HepG2 (cell line): ENCODE results near the gene WNK2. TPM values are rescaled to one million over a fixed set of nuclear protein-coding genes. Genes with fewer than 3 reads are reported as not detected.

Experiments
- BRCA1 ChIP-seq: sonication (generic); formaldehyde crosslinking; IDR thresholded peaks from 2 replicates; pipeline ENCODE4 v1.4.0; 2020; ENCODE audit warnings: missing genetic modification reagents
- FOXP1 ChIP-seq, 2 experiments: fragments of 450-650 bp in 1 of 2; IDR thresholded peaks; 2 replicates each; pipeline ENCODE4 v1.6.1; 2017 to 2018; ENCODE audit warnings: antibody characterized with exemption in 1 of 2
- GABPB1 ChIP-seq: IDR thresholded peaks from 2 replicates; pipeline ENCODE4 v1.6.1; 2016; ENCODE audit warnings: mild to moderate bottlenecking, missing genetic modification reagents, moderate library complexity, missing compliant biosample characterization
- KDM4B ChIP-seq: sonication (generic); formaldehyde crosslinking; IDR thresholded peaks from 2 replicates; pipeline ENCODE4 v1.4.0; 2020; ENCODE audit warnings: missing genetic modification reagents
- POGZ ChIP-seq: sonication (generic); formaldehyde crosslinking; IDR thresholded peaks from 2 replicates; pipeline ENCODE4 v1.4.0; 2020; ENCODE audit warnings: mild to moderate bottlenecking, missing genetic modification reagents
- RBAK ChIP-seq: sonication (generic); formaldehyde crosslinking; IDR thresholded peaks from 2 replicates; pipeline ENCODE4 v1.5.1; 2020; ENCODE audit warnings: mild to moderate bottlenecking, missing genetic modification reagents
- REST ChIP-seq, 2 experiments: IDR thresholded peaks; 2 replicates each; pipeline ENCODE4 v1.6.1; 2011 to 2012; ENCODE audit warnings: low read length in 2 of 2, borderline replicate concordance in 1 of 2, low read depth in 1 of 2, mild to moderate bottlenecking in 1 of 2, moderate library complexity in 1 of 2
- RNF219 ChIP-seq: sonication (generic); formaldehyde crosslinking; IDR thresholded peaks from 2 replicates; pipeline ENCODE4 v1.5.0; 2020; ENCODE audit warnings: mild to moderate bottlenecking, missing genetic modification reagents
- SMC3 ChIP-seq: IDR thresholded peaks from 2 replicates; pipeline ENCODE4 v1.6.1; 2011; ENCODE audit warnings: low read length, improper control_type of control experiment
- TFDP1 ChIP-seq: IDR thresholded peaks from 2 replicates; pipeline ENCODE4 v1.6.1; 2016; ENCODE audit warnings: missing compliant biosample characterization, missing genetic modification reagents, borderline replicate concordance
- TRIM22 ChIP-seq: fragments of 450-650 bp; IDR thresholded peaks from 2 replicates; pipeline ENCODE4 v1.6.1; 2017
- ZBTB2 ChIP-seq: sonication (generic); formaldehyde crosslinking; IDR thresholded peaks from 2 replicates; pipeline ENCODE4 v1.8.0; 2022; ENCODE audit warnings: low read depth, missing genetic modification reagents
- ZBTB7A ChIP-seq: sonication (generic); formaldehyde crosslinking; IDR thresholded peaks from 2 replicates; pipeline ENCODE4 v1.8.0; 2022; ENCODE audit warnings: mild to moderate bottlenecking, missing genetic modification reagents
- ZNF619 ChIP-seq: sonication (generic); formaldehyde crosslinking; IDR thresholded peaks from 2 replicates; pipeline ENCODE4 v1.4.0; 2020; ENCODE audit warnings: mild to moderate bottlenecking, missing genetic modification reagents
- ZNF644 ChIP-seq: IDR thresholded peaks from 2 replicates; pipeline ENCODE4 v1.6.1; 2016; ENCODE audit warnings: low read depth
- ZNF703 ChIP-seq: sonication (generic); formaldehyde crosslinking; IDR thresholded peaks from 2 replicates; pipeline ENCODE4 v1.5.1; 2020; ENCODE audit warnings: missing genetic modification reagents, mild to moderate bottlenecking, moderate library complexity, borderline replicate concordance
- ZNF788 ChIP-seq: sonication (generic); formaldehyde crosslinking; IDR thresholded peaks from 2 replicates; pipeline ENCODE4 v1.5.0; 2020; ENCODE audit warnings: mild to moderate bottlenecking, missing genetic modification reagents, borderline replicate concordance
- polyA plus RNA-seq, 8 experiments: library from polyadenylated mRNA; depleted of rRNA in 3 of 8; stranded (reverse) in 7 of 8; unstranded in 1 of 8; fragments of >200 nt; fragmentation: Illumina TruSeq in 4 of 8; extraction: Trizol in 4 of 8; gene quantifications; 2 replicates each; pipeline versions ENCODE4 v1.2.1 to v1.2.3, GENCODE V29; 2011 to 2016; ENCODE audit warnings: low read depth in 4 of 8, missing spikeins in 1 of 8, mixed read lengths in 1 of 8; ENCODE audit not compliant: insufficient read depth in 1 of 8
- total RNA-seq, 5 experiments: library from RNA; depleted of rRNA; stranded (reverse); fragments of >200 nt; fragmentation: Illumina TruSeq; extraction: Trizol; gene quantifications; 2 replicates each; pipeline ENCODE4 v1.2.3, GENCODE V29; 2016; ENCODE audit warnings: low read depth in 1 of 5
- TF ChIP-seq, protein P1 (sequence below): sonication (generic); formaldehyde crosslinking; IDR thresholded peaks from 2 replicates; pipeline ENCODE4 v1.5.0; 2020; ENCODE audit warnings: mild to moderate bottlenecking, low read depth, missing genetic modification reagents, borderline replicate concordance

Gene WNK2
- total and polyA plus RNA-seq, 2 of the 13 experiments (the other 11 are each of a cell fraction or from before 2014, with no cell fraction given): 10.5 to 12.0 TPM

GRCh38 chr9:93298498-93299417, 114.8 kb downstream of the WNK2 start (continued):
- TF ChIP-seq ZNF788 (CRISPR knock-in tag) (no peak), RNF219 (CRISPR knock-in tag) (no peak), ZBTB2 (CRISPR knock-in tag) (peak; percentile 69), GABPB1 (CRISPR knock-in tag) (peak; percentile 73), TFDP1 (CRISPR knock-in tag) (peak; percentile 17; the same call in 1 of the 2 replicates), TRIM22 (no peak), POGZ (CRISPR knock-in tag) (no peak), ZNF703 (CRISPR knock-in tag) (0 out of 2 replicates have a peak, but pooled peaks have one; percentile 66), ZBTB7A (CRISPR knock-in tag) (peak; percentile 47; the same call in 1 of the 2 replicates), BRCA1 (no peak), REST (IDR thresholded peaks at IDR 0.05; ENCODE audit: borderline replicate concordance in 1 of 2, low read depth in 1 of 2, low read length in 2 of 2) (peak in 1 of 2 experiments; percentile 24; a peak in 1 of 4 replicates), KDM4B (CRISPR knock-in tag) (no peak), ZNF644 (CRISPR knock-in tag) (no peak), SMC3 (no peak), ZNF619 (CRISPR knock-in tag) (peak; percentile 63; the same call in 1 of the 2 replicates), RBAK (no peak), FOXP1 (IDR thresholded peaks at IDR 0.05) (no peak), FOXP1 (CRISPR knock-in tag; IDR thresholded peaks at IDR 0.05) (peak; percentile 37; the same call in 1 of the 2 replicates)
- TF ChIP-seq, protein P1, sequence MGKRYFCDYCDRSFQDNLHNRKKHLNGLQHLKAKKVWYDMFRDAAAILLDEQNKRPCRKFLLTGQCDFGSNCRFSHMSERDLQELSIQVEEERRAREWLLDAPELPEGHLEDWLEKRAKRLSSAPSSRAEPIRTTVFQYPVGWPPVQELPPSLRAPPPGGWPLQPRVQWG (CRISPR knock-in tag): no peak
